ENCODE data around the gene SEMA3G. TPM values are rescaled to one million over a fixed set of nuclear protein-coding genes. Genes with fewer than 3 reads are reported as not detected.

Gene SEMA3G
- total and polyA plus RNA-seq, 2 experiments from 2014 or later = 0.47 to 2.5 TPM

- no peak for TF ChIP-seq REST (IDR thresholded peaks at IDR 0.05; ENCODE audit: unreplicated experiment)
- no peak for TF ChIP-seq STAT1 (IDR thresholded peaks at IDR 0.05; ENCODE audit: unreplicated experiment)
- TF ChIP-seq, protein P1, sequence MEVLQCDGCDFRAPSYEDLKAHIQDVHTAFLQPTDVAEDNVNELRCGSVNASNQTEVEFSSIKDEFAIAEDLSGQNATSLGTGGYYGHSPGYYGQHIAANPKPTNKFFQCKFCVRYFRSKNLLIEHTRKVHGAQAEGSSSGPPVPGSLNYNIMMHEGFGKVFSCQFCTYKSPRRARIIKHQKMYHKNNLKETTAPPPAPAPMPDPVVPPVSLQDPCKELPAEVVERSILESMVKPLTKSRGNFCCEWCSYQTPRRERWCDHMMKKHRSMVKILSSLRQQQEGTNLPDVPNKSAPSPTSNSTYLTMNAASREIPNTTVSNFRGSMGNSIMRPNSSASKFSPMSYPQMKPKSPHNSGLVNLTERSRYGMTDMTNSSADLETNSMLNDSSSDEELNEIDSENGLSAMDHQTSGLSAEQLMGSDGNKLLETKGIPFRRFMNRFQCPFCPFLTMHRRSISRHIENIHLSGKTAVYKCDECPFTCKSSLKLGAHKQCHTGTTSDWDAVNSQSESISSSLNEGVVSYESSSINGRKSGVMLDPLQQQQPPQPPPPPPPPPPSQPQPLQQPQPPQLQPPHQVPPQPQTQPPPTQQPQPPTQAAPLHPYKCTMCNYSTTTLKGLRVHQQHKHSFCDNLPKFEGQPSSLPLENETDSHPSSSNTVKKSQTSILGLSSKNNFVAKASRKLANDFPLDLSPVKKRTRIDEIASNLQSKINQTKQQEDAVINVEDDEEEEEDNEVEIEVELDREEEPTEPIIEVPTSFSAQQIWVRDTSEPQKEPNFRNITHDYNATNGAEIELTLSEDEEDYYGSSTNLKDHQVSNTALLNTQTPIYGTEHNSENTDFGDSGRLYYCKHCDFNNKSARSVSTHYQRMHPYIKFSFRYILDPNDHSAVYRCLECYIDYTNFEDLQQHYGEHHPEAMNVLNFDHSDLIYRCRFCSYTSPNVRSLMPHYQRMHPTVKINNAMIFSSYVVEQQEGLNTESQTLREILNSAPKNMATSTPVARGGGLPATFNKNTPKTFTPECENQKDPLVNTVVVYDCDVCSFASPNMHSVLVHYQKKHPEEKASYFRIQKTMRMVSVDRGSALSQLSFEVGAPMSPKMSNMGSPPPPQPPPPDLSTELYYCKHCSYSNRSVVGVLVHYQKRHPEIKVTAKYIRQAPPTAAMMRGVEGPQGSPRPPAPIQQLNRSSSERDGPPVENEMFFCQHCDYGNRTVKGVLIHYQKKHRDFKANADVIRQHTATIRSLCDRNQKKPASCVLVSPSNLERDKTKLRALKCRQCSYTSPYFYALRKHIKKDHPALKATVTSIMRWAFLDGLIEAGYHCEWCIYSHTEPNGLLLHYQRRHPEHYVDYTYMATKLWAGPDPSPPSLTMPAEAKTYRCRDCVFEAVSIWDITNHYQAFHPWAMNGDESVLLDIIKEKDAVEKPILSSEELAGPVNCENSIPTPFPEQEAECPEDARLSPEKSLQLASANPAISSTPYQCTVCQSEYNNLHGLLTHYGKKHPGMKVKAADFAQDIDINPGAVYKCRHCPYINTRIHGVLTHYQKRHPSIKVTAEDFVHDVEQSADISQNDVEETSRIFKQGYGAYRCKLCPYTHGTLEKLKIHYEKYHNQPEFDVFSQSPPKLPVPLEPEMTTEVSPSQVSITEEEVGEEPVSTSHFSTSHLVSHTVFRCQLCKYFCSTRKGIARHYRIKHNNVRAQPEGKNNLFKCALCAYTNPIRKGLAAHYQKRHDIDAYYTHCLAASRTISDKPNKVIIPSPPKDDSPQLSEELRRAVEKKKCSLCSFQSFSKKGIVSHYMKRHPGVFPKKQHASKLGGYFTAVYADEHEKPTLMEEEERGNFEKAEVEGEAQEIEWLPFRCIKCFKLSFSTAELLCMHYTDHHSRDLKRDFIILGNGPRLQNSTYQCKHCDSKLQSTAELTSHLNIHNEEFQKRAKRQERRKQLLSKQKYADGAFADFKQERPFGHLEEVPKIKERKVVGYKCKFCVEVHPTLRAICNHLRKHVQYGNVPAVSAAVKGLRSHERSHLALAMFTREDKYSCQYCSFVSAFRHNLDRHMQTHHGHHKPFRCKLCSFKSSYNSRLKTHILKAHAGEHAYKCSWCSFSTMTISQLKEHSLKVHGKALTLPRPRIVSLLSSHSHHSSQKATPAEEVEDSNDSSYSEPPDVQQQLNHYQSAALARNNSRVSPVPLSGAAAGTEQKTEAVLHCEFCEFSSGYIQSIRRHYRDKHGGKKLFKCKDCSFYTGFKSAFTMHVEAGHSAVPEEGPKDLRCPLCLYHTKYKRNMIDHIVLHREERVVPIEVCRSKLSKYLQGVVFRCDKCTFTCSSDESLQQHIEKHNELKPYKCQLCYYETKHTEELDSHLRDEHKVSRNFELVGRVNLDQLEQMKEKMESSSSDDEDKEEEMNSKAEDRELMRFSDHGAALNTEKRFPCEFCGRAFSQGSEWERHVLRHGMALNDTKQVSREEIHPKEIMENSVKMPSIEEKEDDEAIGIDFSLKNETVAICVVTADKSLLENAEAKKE (CRISPR knock-in tag; IDR thresholded peaks at IDR 0.05) = no peak
- no peak for TF ChIP-seq ZNF114 (CRISPR knock-in tag; IDR thresholded peaks at IDR 0.05)
Measured at GRCh38 chr3:52436500-52437149, 8.3 kb downstream of the SEMA3G start (continued).

All from GM23338 (cell line).